GM19238 (cell line): ENCODE results near the gene COL8A1.

Experiments used
- DNase-seq: peaks from one replicate; pipeline ENCODE4 v3.0.0; 2011; ENCODE audit warnings: low spot score; ENCODE audit not compliant: insufficient read length

COL8A1 gene

DNA sequence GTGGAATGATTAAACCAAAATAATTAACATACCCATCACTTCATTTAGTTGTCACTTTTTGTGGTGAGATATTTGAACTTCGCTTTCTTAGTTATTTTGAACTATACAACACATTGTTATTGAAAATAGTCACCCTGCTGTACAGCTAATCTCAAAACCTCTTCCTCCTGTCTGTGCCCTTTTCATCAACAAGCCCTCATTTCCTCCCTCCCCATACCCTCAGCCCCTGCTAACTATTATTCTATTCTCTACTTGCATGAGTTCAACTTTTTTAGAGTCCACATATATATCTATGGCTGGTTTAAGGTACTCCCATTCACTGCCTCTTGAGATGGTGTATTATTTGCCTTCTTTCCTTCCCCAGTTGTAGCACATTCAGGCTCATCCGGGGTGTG is 32.2 kb downstream of the COL8A1 start:
- DNase-seq: no peak

DNA sequence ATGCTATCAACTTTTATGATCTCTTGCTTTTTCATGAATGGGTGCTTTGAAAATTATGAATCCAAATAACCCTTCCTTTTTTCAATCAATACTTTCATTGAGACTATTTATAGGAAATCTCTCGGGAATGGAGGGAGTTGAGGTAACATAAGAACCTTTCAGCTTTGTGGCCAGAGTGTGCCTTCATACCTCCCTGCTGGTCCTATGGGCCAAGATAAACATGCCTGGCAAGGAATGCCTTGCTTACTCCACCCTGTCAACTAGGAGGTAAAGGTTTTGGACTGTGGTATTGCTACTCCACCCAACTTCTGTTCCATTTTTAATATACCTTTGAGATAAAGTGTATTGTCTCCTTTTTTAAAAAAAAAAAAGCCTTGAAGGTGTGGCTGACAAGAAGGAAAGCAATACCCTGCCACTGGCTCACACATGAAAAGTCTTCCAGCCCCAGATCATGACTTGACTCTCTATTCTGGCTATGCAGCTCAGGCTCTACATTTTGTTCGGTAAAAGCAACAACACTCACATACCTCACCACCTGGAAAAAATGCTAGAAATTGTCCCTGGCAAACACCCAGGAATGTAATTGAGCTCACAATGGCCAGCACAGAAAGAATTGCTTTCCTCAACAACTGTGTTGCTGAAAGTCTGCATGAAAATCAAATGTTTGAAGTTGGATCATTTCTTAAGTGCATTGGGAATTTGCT is 35.8 kb downstream of the COL8A1 start:
- no peak for DNase-seq

DNA sequence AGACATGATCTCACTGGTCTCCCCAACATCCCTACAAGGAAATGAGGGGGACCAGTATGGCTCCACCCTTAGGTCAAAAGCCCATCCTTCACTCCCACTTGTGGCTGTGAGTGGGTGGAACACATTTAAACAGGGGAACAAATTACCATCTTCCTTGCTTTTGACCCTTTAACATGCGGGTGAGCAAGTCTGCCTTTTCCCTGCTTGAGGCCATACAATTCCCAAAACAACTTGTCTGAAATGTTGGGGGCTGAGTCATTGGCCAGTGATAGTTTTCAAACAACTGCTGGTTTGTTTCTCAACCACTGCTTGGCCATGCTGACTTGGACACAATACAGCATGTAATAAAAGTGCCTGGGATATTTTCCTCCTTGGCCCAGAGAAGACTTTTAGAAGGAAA is 39.6 kb downstream of the COL8A1 start:
- no peak for DNase-seq

DNA sequence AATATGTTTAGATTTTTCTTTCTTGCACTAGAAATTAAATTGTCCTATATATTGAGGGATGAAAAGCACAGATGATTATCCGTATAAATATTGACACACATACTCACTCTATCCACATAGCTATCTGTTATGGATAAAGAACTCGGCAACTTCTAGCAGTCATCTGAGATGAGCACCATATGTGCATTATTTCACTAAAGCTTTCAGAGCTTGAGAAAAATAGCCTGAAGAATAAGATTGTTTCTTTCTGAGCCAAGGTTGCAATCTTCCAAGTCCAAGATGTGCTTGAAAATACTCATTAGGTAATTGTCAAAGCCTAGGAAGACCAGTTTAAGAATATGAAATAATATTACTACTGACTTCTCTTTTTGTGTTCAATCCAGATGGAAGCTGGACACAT is 40.5 kb downstream of the COL8A1 start:
- DNase-seq: no peak

DNA sequence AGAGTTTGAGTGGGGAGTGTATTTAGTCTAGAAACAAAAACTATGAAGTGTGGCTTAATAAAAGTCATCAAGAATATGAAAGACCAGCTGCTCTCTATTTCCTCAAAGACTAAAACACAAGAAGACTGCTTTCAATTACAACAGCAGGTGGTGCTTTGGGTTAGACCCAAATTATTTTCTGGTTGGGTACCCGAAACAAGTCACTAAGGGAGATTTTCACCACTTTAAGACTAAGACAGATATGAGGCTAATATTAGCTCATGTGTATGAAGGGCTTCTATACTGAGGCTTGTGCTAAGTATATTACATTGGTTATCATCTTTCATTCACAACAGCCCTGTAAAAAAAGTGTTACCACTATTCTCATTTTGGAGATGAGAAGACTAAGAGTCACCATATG is 43.1 kb downstream of the COL8A1 start:
- no peak for DNase-seq

DNA sequence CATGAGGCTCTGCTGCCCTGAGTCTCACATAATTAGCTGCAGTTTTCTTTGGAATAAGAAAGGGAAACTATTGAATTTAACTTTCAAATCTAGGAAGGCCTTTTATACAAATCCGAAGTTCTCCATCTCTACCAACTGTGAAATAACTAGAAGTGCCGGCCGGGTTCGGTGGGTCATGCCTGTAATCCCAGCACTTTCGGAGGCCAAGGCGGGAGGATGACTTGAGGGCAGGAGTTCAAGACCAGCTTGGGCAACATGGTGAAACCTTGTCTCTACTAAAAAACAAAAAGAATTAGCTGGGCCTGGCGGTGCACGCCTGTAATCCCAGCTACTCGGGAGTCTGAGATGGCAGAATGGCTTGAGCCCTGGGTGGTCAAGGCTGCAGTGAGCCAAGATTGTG is 43.6 kb downstream of the COL8A1 start:
- no peak for DNase-seq

DNA sequence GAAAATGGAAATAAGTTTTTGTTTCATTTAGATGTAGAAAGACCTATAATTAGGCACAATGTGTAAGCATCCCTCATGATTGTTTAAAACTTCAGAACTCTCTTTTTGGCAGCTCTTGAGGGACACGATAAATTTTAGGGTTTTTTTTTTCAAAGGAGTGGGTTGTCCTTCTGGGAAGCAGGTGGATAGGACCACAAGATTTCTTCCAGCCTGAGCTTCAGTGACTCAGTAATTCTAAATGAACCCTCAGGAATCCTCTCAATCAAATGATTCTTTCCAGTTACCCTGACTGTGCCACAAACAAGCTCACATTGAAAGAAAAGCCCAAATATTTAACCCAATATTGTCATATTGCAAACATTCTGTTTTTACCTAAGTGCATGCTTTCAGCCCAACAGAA is 45.1 kb downstream of the COL8A1 start:
- DNase-seq: no peak

DNA sequence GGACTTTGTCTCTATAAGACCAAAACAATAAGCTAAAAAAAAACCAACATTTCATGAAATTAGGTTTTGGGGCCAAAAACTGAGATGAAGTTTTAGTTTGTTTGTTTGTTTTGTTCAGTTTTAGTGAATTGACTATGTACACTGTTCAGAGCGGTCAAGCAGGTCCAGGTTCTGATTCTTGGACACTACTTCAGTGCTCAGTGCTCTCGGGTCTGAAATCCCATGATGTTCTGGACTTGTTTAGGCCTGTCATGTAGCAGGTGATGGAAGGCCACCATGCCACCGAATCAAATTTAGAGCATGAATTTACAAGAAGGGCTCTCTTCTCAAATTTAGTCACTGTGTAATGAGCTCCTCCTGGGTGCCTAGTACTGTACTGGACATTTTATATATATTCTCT is 45.5 kb downstream of the COL8A1 start:
- no peak for DNase-seq

DNA sequence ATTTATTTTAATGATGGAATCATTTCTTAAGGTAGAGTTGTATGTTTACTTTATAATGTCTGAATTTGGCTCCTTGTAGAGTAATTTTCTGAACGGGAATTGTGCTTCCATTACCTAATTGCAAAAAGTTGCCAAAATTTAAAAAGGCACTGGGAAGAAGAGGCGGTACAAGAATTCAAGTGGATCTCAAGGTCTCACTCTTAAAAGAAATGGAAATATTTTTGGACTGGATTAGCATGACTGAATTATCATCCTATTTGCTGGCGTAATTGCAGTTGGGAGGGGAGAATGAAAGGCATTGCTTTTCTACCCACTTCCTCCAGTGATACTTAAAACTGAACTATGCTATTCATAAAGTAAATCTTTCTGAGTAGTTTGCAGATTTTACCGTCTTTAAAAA is 46.2 kb downstream of the COL8A1 start:
- no peak for DNase-seq

DNA sequence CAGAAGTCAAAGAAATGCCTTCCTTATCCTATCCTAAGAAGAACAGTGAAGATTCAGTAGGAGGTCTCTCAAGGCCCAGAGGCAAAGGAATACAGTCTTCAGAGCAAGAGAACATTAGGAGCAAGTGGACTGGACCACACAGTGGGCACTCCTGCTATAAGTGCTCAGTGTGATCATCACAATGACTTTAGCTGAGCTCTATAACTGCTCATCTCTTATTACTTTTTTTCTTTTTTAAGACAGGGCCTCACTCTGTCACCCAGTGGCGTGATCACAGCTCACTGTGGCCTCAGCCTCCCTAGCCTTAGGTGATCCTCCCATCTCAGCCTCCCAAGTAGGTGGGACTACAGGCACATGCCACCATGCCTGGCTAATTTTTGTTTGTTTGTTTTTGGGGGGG is 48.1 kb downstream of the COL8A1 start:
- no peak for DNase-seq

DNA sequence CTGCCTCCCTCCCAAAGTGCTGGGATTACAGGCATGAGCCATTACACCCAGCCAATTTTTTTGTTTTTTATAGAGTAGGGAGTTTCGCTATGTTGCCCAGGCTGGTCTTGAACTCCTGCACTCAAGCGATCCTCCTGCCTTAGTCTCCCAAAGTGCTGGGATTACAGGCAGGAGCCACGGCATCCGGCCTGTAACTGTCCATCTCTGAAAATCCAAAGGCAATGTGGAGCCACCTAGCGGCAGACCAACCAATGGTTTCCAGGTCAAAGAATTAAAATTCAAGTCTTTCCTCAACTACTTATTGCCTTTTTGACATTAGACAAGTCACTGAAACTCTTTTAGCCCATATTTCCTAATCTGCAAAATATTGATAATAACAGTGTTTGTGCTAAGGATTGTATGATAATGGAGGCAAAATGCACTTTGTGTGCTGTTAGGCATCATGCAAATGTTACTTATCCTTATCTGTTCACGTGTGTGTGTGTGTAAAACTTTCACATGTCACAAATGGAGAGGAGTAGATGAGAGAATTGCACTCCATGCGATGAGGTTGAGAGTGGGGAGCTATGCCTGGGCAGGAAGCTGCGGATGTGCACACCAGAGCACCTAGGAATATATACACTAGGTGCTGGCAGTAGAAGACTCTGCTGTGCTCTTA is 48.7 kb downstream of the COL8A1 start:
- DNase-seq: peak; percentile 3

DNA sequence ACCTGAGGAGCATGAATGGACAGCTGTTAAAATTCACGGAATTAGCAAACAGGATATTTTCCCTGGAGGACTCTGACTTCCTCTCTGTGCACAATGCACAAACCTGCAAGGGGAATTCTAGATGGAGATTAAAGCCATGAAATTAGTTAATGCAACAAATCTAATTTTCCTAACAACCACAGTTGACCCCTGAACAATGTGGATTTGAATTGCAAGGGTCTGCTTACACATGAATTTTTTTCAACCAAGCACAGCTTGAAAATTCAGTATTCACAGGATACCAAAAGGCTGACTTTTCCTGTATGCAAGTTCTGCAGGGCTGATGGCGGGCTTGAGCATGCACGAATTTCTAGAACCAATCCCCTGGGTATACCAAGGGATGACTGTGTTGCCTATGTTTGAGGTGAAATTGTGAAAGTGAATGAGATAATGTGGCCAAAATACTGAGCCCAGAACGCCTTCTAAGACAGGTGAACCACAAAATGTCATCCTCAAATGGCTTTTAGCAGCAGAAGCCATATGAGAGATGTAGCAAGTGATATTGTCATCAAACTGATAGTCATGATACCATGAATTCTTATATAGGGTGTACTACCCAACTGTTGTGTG is 52.5 kb downstream of the COL8A1 start:
- DNase-seq: no peak

DNA sequence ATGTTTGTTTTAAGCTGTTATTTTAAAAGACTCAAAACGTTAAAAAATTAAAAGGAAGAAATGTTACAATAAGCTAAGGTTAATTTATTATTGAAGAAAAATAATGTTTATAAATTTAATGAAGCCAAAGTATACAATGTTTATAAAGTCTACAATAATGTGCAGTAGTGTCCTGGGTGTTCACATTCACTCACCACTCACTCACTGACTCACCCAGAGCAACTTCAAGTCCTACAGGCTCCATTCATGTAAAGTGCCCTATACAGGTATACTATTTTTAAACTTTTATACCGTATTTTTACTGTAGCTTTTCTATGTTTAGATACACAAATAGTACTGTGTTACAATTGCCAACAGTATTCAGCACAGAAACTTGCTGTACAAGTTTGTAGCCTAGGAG is 55.2 kb downstream of the COL8A1 start:
- no peak for DNase-seq

DNA sequence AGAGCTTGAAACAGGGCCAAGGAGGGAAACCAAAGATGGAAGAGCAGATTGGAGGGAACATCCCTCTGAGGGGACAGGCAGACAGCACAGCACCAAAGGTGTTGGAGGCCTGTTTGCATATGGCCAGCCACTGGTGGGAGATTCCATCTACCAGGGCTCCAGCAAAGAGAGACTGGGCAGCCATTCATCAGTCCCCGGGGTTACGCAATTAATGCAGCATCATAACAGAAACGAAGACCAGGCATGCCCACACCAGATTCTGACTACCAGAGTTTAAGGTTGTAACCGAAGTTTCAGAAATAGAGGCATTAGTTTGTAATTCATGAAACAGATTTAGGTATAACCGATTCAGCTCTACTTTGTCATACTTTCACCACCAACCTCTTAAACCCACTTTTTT is 58.1 kb downstream of the COL8A1 start:
- DNase-seq: no peak

DNA sequence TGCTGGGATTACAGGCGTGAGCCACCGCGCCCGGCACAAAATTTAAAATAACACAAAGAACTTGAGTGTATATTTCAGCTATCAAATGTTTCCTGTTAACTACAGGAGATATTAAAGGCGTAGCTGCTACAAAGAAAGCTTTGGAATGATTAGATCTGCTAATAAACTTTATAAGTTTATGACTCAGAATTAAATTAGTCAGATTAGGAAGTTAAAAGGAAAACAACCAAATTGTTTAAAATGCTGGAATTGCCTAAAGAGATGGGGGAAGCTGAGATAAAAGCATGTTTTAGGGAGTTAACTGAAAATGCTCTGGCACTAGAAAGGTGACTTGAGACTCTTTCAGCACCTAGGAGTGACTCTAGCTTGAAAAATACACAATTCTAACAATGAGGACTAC is 58.9 kb downstream of the COL8A1 start:
- DNase-seq: no peak

DNA sequence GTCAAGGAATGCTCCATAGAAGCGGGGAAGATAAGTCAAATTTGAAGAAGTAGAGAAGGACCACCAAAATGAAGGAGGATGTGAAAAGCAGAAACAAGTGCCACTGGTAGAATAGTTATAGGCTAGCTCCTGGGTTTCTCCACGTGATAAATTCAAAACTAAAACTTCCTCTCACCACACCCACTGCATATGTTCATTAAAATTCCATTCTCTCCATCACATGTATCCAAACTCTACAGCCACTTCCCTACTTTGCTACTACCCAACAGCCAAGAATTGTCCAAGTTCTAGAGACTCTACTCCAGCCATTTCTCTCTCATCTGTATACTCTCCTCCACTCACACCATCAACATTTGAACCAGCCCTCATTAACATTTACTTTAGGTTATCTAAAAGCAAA is 60.5 kb downstream of the COL8A1 start:
- no peak for DNase-seq

DNA sequence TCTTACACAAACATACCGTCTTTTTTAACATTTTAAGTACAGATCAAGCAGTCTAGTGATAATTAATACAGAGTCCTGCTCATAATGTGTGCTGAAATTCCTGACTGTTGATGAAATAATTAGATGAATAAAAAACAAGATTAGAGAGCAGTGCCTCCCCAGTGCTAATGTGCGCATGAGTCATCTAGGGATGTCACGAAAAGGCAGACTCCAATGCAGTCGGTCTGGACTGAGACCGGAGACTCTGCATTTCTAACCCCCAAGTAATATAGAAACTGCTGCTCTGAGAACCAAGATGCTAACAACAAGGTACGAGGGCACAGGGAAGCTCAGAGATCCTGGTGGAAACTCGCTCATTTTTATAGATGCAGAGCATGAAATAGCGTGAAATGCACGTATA is 61.4 kb downstream of the COL8A1 start:
- no peak for DNase-seq

DNA sequence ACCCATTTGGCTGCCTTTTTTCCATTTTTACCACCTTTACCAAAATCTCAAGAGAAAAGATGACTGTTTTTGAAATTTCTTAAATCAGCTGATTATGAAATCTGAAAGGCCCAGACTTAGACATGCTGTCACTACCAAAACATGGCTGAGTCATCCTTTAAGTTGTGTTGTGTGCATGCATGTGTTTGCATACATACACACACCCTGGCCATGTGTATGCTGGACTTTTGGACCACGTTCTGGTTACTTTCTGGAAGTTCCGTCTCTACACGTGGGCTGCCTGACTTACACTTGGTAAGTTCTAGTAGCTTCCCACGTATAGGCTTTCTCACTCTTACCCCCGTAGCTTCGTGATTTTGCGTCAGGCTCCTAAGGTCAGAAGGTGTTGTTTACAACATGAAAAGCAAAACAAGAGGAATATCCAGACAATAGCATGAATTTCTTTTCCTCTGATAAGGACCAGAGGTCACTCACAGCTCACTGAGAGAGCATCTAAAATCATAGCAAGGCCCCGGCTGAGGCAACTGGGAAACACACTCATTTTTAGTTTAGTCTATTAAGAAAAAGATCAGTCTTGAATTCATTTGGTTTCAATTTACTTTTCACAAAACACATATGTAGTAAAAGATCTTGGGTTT is 62.4 kb downstream of the COL8A1 start:
- DNase-seq: no peak

DNA sequence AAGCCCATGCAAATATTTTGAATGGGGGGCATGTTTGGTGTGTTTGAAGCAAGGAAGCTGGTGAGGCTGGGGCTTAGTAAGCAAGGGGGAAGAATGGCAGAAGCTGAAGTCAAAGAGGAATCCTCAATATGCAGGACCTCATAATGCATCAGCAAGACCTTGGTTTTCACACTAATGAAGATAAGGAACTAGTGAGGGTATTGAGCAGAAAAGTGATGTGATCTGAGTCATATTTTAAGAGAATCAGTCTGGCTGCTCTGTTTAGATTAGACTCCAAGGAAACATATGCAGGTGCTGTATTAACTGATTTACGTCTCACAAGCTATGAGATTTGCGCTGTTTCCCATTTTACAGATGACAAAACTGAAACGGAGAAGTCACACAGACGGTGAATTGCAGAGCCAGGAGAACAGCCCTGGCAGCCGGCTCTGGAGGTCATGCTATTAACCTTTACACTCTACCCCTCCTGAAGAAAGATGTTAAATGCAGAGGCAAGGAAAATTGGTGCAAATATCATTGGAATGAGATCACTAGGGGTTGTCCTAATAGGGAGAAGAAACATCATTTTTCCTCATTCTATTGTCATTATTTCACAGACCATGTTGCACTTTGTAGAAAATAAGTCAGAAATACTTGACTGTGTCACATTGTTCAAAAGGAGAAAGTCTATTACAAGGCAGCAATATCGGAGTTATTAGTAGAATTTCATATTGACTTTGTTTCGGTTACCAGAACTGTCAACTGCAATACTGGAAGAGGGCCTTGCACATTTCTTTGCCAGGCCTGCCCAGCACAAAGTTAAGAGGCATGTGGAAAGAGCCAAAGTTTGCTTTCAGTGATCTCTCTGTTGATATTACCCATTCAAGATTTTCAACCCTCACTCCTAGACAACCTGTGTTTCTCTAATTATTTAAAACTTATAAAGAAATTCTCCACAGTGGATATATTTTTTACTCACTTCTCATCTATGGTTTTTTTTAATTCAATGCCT is 64.9 kb downstream of the COL8A1 start:
- DNase-seq: no peak

DNA sequence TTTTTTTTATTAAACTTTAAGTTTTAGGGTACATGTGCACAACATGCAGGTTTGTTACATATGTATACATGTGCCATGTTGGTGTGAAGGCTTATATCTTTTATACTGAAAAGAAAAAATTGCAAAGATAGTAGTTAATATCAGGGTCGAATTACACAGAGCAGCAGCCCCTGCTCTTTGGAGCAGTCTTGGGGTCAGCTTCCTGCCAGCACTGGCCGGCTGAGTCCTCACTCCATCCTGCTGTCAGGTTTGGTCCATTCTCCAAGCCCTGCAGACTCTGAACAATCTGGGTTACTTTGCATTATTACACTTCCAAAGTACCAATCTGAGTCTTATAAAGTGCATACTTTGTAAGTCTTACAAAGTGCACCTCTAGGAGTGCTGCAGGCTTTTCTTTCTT is 66.0 kb downstream of the COL8A1 start:
- DNase-seq: no peak

DNA sequence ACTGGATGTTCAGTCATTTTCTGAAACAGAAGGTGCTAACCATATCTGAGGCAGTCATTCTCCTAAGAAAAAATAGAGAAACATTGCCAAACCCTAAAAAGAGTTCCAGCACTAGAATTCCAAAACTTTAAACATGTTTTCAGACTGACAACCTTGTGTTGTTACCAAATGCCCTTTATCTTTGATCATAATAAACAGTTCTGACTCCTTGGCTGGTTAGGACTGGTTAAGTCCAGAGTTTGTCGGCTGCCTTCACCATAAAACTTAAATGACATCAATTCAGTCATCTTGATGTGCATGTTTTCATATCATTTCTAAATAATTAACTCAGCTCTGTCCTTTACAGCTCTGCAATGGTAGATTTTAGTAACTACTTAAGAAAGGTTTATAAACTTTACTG is 68.0 kb downstream of the COL8A1 start:
- DNase-seq: no peak
